Cardiac muscle cell (in vitro differentiated cells and primary cell): ENCODE data around the gene KLRF1. TPM values are rescaled to one million over a fixed set of nuclear protein-coding genes. Genes with fewer than 3 reads are reported as not detected.

Source experiments
- DNase-seq, 2 donors: peaks; one replicate each; pipeline versions ENCODE4 v3.0.0 to v3.0.0-alpha.2; 2010 to 2017; ENCODE audit warnings: low read depth in 1 of 2, low spot score in 1 of 2
- H3K27ac ChIP-seq: fragments of 200-600 bp; sonication (generic); 2 replicates; pipeline ENCODE4 v1.5.1; 2016
- H3K27me3 ChIP-seq: fragments of 200-600 bp; sonication (generic); 2 replicates; pipeline ENCODE4 v1.6.0; 2016; ENCODE audit warnings: control low read depth
- H3K36me3 ChIP-seq: fragments of 200-600 bp; sonication (generic); 2 replicates; pipeline ENCODE4 v1.5.1; 2016; ENCODE audit warnings: control low read depth
- H3K4me1 ChIP-seq: fragments of 200-600 bp; sonication (generic); 2 replicates; pipeline ENCODE4 v1.8.1; 2017; ENCODE audit warnings: low read depth, mild to moderate bottlenecking, mixed run types
- H3K4me3 ChIP-seq: fragments of 200-600 bp; sonication (generic); 2 replicates; pipeline ENCODE4 v1.5.1; 2016; ENCODE audit warnings: mild to moderate bottlenecking
- H3K9me3 ChIP-seq: fragments of 200-600 bp; sonication (generic); 2 replicates; pipeline ENCODE4 v1.5.1; 2017; ENCODE audit warnings: low read depth, mild to moderate bottlenecking, control low read depth
- polyA plus RNA-seq: library from polyadenylated mRNA; unstranded; fragments of >200 nt; fragmentation: Nextera tagmentation; extraction: Ambion mirVana; gene quantifications from 2 replicates; pipeline ENCODE4 v1.2.1, GENCODE V29; 2016
- total RNA-seq: library from RNA; depleted of rRNA; stranded (reverse); fragments of >200 nt; gene quantifications from 2 replicates; pipeline ENCODE4 v1.2.3, GENCODE V29; 2016
- TF ChIP-seq, protein P1 (sequence below): IDR thresholded peaks from 2 replicates; pipeline ENCODE4 v1.5.1; 2012; ENCODE audit warnings: low read depth, mild to moderate bottlenecking, low read length

KLRF1 gene
- total and polyA plus RNA-seq, 2 experiments from 2014 or later = not detected

DNA sequence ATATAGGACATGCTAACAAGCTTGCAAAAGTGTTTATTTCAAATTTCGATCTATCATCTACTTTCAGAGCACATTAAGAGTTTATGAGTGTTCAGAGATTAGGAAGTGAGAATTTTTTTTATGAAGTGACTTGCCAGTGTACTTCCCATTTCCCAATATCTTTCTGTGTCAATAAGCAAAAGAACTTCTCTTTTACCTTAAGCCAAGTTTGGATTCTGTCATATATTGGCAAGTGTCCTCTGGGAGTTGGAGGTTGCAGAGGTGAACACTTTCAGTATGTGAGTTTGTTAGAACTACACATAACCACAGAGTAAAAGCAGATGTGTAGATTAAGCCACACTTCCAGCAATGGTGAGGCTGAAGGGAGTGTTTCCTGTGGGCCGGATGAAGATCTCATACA is 16.6 kb upstream of the KLRF1 start:
- TF ChIP-seq, protein P1, sequence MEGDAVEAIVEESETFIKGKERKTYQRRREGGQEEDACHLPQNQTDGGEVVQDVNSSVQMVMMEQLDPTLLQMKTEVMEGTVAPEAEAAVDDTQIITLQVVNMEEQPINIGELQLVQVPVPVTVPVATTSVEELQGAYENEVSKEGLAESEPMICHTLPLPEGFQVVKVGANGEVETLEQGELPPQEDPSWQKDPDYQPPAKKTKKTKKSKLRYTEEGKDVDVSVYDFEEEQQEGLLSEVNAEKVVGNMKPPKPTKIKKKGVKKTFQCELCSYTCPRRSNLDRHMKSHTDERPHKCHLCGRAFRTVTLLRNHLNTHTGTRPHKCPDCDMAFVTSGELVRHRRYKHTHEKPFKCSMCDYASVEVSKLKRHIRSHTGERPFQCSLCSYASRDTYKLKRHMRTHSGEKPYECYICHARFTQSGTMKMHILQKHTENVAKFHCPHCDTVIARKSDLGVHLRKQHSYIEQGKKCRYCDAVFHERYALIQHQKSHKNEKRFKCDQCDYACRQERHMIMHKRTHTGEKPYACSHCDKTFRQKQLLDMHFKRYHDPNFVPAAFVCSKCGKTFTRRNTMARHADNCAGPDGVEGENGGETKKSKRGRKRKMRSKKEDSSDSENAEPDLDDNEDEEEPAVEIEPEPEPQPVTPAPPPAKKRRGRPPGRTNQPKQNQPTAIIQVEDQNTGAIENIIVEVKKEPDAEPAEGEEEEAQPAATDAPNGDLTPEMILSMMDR = no peak
- Histone ChIP-seq H3K4me3 (no peak overlapping the region), H3K27ac (no peak overlapping the region), H3K9me3 (no peaks in the 10 kb centered on the region), H3K36me3 (no peaks in the 10 kb centered on the region), H3K27me3 (no peaks in the 10 kb centered on the region), H3K4me1 (peaks cover 3% of the 10 kb centered on the region)
- DNase-seq = no peak

DNA sequence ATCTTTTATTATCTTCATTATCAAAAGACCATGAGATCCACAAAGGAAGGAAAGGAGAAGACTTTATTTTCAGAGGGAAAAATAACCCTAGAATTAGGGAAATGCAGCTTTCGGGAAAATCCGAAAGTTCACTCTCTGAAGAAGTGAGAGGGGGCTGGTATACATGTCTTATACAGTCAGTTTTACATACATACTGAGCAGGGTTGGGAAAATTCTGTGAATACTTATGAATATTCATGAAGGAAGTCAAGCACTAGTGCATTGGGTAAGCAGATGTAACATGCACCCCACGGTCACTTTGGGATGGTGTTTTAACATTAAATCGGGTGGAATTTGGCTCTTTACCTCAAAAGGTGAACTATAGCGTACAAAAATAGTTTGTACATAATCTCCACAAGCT is 15.7 kb upstream of the KLRF1 start:
- Histone ChIP-seq H3K9me3 (no peaks in the 10 kb centered on the region), H3K4me3 (no peak overlapping the region), H3K4me1 (peaks cover 2% of the 10 kb centered on the region), H3K27me3 (no peaks in the 10 kb centered on the region), H3K36me3 (no peaks in the 10 kb centered on the region), H3K27ac (no peak overlapping the region)
- TF ChIP-seq, protein P1 = no peak
- DNase-seq = no peak

DNA sequence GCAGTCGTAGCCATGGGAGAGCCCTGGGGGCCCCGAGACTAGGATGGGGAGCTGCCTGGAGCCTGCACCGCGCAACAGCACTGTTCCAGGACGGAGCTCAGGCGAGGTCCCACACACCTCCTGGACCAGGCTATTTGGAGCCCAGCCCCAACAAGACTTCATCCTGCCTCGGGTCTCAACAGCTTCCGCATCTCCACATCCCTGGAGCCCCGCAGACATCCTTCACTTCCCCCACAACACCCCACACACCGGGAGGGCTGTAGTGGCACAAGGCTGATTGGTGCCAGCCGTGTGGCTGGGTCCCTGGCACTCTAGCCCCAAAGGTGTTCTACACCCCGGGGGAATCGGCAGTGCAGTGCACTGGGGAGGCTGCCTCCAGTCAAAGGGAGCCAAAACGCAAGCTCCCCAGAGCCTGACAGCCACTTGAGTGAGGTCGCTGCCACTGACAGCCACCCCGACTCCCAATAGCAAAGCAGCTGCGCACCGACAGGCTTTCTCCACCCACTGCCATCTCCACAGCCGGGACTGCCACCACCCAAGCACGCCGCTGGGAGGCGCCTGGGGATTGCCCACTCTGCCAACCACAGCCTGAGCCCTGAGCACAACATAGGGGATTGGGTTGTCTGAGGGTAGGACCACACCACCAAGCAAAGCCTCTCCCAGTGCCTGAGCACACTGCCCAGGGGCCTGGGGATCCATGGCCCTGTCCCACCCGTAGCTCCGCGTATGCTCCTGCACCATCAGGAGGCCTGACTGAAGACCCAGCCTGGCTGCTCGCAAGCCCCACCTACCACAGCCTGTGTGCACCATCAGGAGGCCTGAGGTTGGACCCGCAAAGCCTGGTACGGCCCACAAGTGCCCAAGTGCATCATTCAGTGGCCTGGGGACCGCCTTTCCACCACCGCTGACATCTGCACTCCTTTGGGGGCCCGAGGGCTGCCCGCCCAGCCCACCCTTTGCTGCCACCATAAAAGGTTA is 13.2 kb upstream of the KLRF1 start:
- Histone ChIP-seq H3K9me3 (no peaks in the 10 kb centered on the region), H3K27me3 (no peaks in the 10 kb centered on the region), H3K36me3 (no peaks in the 10 kb centered on the region), H3K27ac (no peak overlapping the region), H3K4me1 (no peaks in the 10 kb centered on the region), H3K4me3 (no peak overlapping the region)
- DNase-seq = peak; percentile 66 to 73
- TF ChIP-seq, protein P1 = peak; percentile 96

DNA sequence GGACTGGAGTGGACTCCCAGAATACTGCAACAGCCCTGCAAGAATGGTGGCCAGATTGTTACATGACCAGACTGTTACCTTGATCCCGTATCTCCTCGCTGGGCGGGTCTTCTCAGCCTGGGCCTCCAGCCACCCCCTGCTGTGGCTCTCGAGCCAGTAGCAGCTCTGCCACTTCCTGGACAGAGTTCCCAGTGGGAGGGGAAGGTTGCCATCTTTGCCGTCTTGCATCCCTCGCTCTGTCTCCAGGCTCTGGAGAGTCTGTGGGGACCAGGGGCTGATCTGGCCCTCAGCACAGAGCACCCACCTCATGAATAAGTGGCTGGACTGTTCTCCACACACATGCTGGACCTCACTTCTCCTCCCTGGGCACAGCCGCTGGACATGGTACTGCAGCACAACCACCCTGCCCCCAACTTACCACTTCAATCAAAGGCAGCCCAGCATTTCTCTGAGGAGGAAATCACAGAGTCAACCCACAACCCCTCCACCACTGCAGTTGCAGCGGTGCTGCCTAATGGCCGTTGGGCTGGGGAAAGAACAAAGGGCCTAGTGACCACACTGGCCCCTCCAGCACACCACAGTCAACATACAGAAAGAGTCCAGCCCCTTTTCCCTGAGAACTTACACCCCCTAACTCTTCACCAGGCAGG is 6.9 kb upstream of the KLRF1 start:
- Histone ChIP-seq H3K27me3 (no peaks in the 10 kb centered on the region), H3K27ac (no peak overlapping the region), H3K4me3 (no peak overlapping the region), H3K9me3 (no peaks in the 10 kb centered on the region), H3K4me1 (no peaks in the 10 kb centered on the region), H3K36me3 (no peaks in the 10 kb centered on the region)
- TF ChIP-seq, protein P1 = no peak
- no peak for DNase-seq

DNA sequence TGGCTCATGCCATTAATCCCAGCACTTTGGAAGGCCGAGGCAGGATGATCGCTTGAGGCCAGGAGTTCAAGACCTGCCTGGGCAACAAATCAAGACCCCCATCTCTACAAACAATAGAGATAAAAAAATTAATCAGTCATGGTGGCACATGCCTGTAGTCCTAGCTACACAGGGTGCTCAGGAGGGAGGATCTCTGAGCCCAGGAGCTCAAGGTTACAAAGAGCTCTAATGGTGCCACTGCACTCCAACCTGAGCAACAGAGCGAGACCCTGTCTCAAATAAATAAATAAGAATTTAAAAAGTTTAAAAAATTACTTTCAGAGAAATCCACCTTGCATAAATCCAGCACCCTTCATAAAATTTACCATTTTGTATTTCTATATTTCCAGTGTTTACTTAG is 2.2 kb downstream of the KLRF1 start:
- TF ChIP-seq, protein P1 = no peak
- no peak overlapping the region for H3K4me3 ChIP-seq
- no peaks in the 10 kb centered on the region for H3K27me3 ChIP-seq
- no peaks in the 10 kb centered on the region for H3K4me1 ChIP-seq
- no peaks in the 10 kb centered on the region for H3K9me3 ChIP-seq
- DNase-seq = no peak
- H3K27ac ChIP-seq = no peak overlapping the region
- no peaks in the 10 kb centered on the region for H3K36me3 ChIP-seq
